GM08714 (cell line): ENCODE measurements around the gene SPEM2.

Experiments
- H3K4me3 ChIP-seq: fragments of 200-500 bp; sonication (Bioruptor generic); 2 replicates; pipeline ENCODE4 v1.5.1; 2014; ENCODE audit warnings: mild to moderate bottlenecking, low read length, inconsistent platforms
- ZNF274 ChIP-seq: IDR thresholded peaks from 2 replicates; pipeline ENCODE4 v1.6.1; 2012; ENCODE audit warnings: mild to moderate bottlenecking, low read depth, low read length

SPEM2 gene

DNA sequence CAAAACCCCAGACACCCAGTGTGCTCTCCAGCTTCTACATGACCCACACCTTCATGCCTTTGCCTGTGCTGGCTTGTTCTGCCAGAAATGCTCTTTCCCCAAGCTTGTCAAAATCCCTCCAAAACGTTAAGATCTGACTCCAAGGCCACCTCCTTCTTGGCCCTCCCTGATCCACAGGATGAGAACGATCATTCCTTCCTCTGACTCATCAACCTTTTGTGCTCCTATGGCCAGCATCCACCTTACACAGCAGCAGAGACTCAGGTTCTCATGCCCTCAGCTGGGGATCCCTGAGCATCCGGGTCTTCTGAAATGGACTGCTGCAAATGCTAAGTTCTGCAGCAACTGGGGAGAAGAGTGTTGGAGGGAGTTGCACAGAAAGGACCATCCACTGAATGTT, 51.1 kb downstream of the SPEM2 start:
- H3K4me3 ChIP-seq: no peak overlapping the region
- no peak for TF ChIP-seq ZNF274

DNA sequence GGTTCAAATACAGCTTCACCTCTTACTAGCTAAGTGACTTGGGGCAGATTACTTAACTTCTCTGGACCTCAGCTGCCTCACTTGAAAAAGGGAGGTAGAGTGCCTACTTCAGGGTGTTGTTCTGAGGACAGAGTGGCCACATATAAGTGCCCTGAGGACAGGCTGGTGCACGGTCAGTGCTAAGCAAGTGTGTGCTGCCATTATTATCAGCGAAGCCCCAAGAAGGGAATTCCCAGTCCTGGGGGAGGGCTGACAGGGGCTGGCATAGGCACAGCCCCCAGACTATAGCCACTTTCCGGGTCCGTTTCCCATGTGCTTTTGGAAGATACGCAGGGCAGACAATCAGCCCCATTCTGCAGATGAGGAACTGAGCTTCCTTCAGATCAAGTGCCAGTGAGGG, 51.5 kb downstream of the SPEM2 start:
- no peak overlapping the region for H3K4me3 ChIP-seq
- no peak for TF ChIP-seq ZNF274
